ENCODE measurements around the gene LIN9.

LIN9 gene

DNA sequence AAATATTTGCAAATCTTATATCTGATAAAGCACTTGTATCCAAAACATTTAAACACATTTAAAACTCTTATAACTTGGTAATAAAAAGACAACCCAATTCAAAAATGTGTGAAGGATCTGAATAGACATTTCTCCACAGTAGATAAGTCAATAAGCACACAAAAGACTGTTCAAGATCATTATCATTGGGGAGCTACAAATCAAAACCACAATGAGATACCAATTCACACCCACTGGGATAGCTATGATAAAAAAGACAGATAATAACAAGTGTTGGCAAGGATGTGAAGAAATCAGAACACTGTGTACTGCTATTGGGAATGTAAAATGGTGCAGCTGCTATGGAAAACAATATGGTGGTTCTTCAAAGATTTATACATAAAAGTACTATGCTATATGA, 5.1 kb upstream of the LIN9 start:
- Histone ChIP-seq H3K27me3 (peaks cover 42% of the 10 kb centered on the region), H3K4me1 (ENCODE audit: control insufficient read depth in 1 of 2, insufficient read depth in 1 of 2, low read depth in 1 of 2, low read length in 1 of 2) (peaks cover 7% of the 10 kb centered on the region in 2 experiments), H3K27ac (no peak overlapping the region), H3K9me3 (no peaks in the 10 kb centered on the region), H3K4me3 (ENCODE audit: low read depth in 1 of 2, low read length in 1 of 2) (no peak overlapping the region), H3K36me3 (no peaks in the 10 kb centered on the region)
- no peak for TF ChIP-seq CTCF (IDR thresholded peaks at IDR 0.05)

DNA sequence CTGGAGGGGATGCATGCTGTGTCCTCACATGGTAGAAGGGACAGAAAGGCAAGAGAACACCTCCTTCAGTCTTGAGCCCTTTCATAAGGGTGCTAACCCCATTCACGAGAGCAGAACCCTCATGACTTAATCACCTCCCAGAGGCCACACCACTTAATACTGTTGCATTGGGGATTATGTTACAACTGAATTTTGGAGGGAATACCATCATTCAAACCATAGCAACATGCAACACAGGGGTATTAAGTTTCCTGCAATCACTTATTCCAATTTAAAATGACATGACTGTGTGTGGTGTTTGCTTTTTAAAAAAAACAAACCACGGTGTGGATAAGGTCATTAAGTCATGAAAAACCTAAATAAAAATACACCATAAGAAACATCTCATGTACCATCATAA, 3.1 kb upstream of the LIN9 start:
- Histone ChIP-seq H3K27ac (no peak overlapping the region), H3K36me3 (no peaks in the 10 kb centered on the region), H3K4me1 (ENCODE audit: control insufficient read depth in 1 of 2, insufficient read depth in 1 of 2, low read depth in 1 of 2, low read length in 1 of 2) (peaks cover 15 to 18% of the 10 kb centered on the region in 2 experiments), H3K4me3 (ENCODE audit: low read depth in 1 of 2, low read length in 1 of 2) (no peak overlapping the region), H3K9me3 (no peaks in the 10 kb centered on the region), H3K27me3 (peaks cover 42% of the 10 kb centered on the region)
- TF ChIP-seq CTCF (IDR thresholded peaks at IDR 0.05) = no peak

DNA sequence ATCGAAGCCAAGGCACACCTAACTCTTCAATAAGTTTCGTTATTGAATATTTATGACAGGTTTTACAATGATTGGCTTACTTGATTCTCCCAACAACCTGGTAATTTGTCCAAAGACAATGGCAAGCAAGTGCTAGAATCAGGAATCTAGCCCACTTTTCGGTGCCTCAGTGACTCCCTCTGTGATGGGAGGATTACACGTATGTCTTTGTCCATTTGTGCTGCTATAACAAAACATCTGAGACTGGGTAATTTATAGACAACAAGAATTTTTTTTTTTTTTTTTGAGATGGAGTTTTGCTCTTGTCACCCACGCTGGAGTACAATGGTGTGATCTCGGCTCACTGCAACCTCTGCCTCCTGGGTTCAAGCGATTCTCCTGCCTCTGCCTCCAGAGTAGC, 2.4 kb upstream of the LIN9 start:
- Histone ChIP-seq H3K27ac (no peak overlapping the region), H3K4me1 (ENCODE audit: control insufficient read depth in 1 of 2, insufficient read depth in 1 of 2, low read depth in 1 of 2, low read length in 1 of 2) (peaks cover 15 to 18% of the 10 kb centered on the region in 2 experiments), H3K9me3 (no peaks in the 10 kb centered on the region), H3K4me3 (ENCODE audit: low read depth in 1 of 2, low read length in 1 of 2) (no peak overlapping the region), H3K36me3 (no peaks in the 10 kb centered on the region), H3K27me3 (peaks cover 42% of the 10 kb centered on the region)
- TF ChIP-seq CTCF (IDR thresholded peaks at IDR 0.05) = no peak

- H3K36me3 ChIP-seq = no peaks in the 10 kb centered on the region
- H3K4me3 ChIP-seq (ENCODE audit: low read depth in 1 of 2, low read length in 1 of 2) = no peak overlapping the region
- no peak overlapping the region for H3K27ac ChIP-seq
- H3K4me1 ChIP-seq (ENCODE audit: control insufficient read depth in 1 of 2, insufficient read depth in 1 of 2, low read depth in 1 of 2, low read length in 1 of 2) = peaks cover 15 to 18% of the 10 kb centered on the region in 2 experiments
- no peak for TF ChIP-seq CTCF (IDR thresholded peaks at IDR 0.05)
- H3K9me3 ChIP-seq = no peaks in the 10 kb centered on the region
- H3K27me3 ChIP-seq = peaks cover 42% of the 10 kb centered on the region
Measured at GRCh38 chr1:226310637-226311195, 1.8 kb upstream of the LIN9 start.

DNA sequence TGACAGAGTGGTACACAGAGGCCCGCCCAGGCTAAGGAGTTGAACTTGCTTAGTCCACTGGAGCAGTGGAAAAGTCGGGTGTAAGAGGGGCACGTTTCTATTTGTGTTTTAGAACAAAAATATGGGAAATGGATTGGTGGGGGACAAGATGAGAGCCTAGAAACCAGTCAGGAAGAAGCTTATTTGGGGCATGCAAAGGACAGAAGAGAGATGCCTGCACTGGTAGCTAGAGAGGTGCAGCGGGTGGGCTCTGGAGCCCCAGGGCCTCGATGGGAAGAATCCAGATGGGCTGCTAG, 1.2 kb upstream of the LIN9 start:
- H3K27me3 ChIP-seq = peaks cover 38% of the 10 kb centered on the region
- no peak overlapping the region for H3K4me3 ChIP-seq (ENCODE audit: low read depth in 1 of 2, low read length in 1 of 2)
- H3K36me3 ChIP-seq = no peaks in the 10 kb centered on the region
- H3K4me1 ChIP-seq (ENCODE audit: control insufficient read depth in 1 of 2, insufficient read depth in 1 of 2, low read depth in 1 of 2, low read length in 1 of 2) = peaks cover 15 to 18% of the 10 kb centered on the region in 2 experiments
- no peaks in the 10 kb centered on the region for H3K9me3 ChIP-seq
- TF ChIP-seq CTCF (IDR thresholded peaks at IDR 0.05) = no peak
- no peak overlapping the region for H3K27ac ChIP-seq

All from neutrophil (primary cell).